Right hindlimb (tissue), 1 donor: Measurements from ENCODE around the gene TNK1.
A peak's percentile ranks its signal among the peaks of the same experiment; 100 is the strongest.

Experiments used
- DNase-seq: peaks from one replicate; pipeline ENCODE4 v3.0.0-alpha.2; 2018

TNK1 gene

GRCh38 chr17:7437369-7437863 lies 56.5 kb downstream of the TNK1 start:
- no peak for DNase-seq

GRCh38 chr17:7437950-7438614 lies 57.2 kb downstream of the TNK1 start:
- DNase-seq: peak; percentile 77

GRCh38 chr17:7438656-7439460 lies 58.0 kb downstream of the TNK1 start:
- no peak for DNase-seq
